IMR-90 (cell line): ENCODE results near the gene TMEM52B. TPM values are rescaled to one million over a fixed set of nuclear protein-coding genes. Genes with fewer than 3 reads are reported as not detected.
A peak's percentile ranks its signal among the peaks of the same experiment; 100 is the strongest.

Source experiments
- ATAC-seq: fragments of 200-7000 bp; cut with Tn5 transposase; 2 replicates; pipeline ENCODE4 v1.9.1; 2020; ENCODE audit warnings: low read depth, mild to moderate bottlenecking, moderate library complexity
- BruUV-seq: library from RNA; stranded (reverse); fragments of 400-500 nt; replicated peaks from 2 replicates; lab custom pipeline; 2021; lab: Mats Ljungman, UMichigan
- CTCF ChIA-PET: fragments of 300-600 bp; formaldehyde crosslinking; extraction: SDS; loops from one replicate; lab custom pipeline; 2021; ENCODE audit warnings: antibody characterized with exemption; lab: Yijun Ruan, JAX
- POLR2A ChIA-PET: fragments of 300-600 bp; sonication (Branson Sonifier 250); formaldehyde crosslinking; loops from one replicate; lab custom pipeline; 2022; ENCODE audit warnings: antibody characterized with exemption; ENCODE audit not compliant: unreplicated experiment; lab: Charles Lee
- DNase-seq: peaks from one replicate; pipeline ENCODE4 v3.0.0; 2013
- H2AFZ ChIP-seq: replicated peaks from 2 replicates; pipeline ENCODE3; 2013; ENCODE audit warnings: low read length, mild to moderate bottlenecking; ENCODE audit not compliant: poor library complexity
- H2AK5ac ChIP-seq: 2 replicates; pipeline ENCODE4 v1.6.1; 2013; ENCODE audit warnings: low read depth, low read length, inconsistent platforms
- H2AK9ac ChIP-seq: replicated peaks from 2 replicates; pipeline ENCODE3; 2013; ENCODE audit warnings: mild to moderate bottlenecking, low read depth, low read length, moderate library complexity; ENCODE audit not compliant: poor library complexity
- H2BK120ac ChIP-seq: 2 replicates; pipeline ENCODE4 v1.6.1; 2013; ENCODE audit warnings: low read depth, low read length, inconsistent platforms
- H2BK15ac ChIP-seq: 3 replicates; pipeline ENCODE4 v1.6.1; 2013; ENCODE audit warnings: low read depth, low read length, inconsistent platforms
- H2BK20ac ChIP-seq: 2 replicates; pipeline ENCODE4 v1.6.1; 2013; ENCODE audit warnings: low read depth, mild to moderate bottlenecking, inconsistent platforms, low read length, moderate library complexity
- H2BK5ac ChIP-seq: 2 replicates; pipeline ENCODE4 v1.6.1; 2013; ENCODE audit warnings: mild to moderate bottlenecking, low read depth, low read length, inconsistent platforms; ENCODE audit not compliant: poor library complexity, severe bottlenecking
- H3K14ac ChIP-seq: replicated peaks from 2 replicates; pipeline ENCODE4 v1.6.1; 2013; ENCODE audit warnings: low read depth, low read length, inconsistent platforms
- H3K18ac ChIP-seq: 2 replicates; pipeline ENCODE4 v1.6.1; 2013; ENCODE audit warnings: low read depth, low read length, control low read depth
- H3K23ac ChIP-seq: 2 replicates; pipeline ENCODE4 v1.6.1; 2013; ENCODE audit warnings: low read depth, low read length, inconsistent platforms
- H3K27ac ChIP-seq: 2 replicates; pipeline ENCODE4 v1.5.1; 2013; ENCODE audit warnings: mild to moderate bottlenecking, control low read depth, low read length; ENCODE audit not compliant: insufficient read depth
- H3K27me3 ChIP-seq: 2 replicates; pipeline ENCODE4 v1.6.1; 2013; ENCODE audit warnings: low read length; ENCODE audit not compliant: control insufficient read depth, insufficient read depth
- H3K36me3 ChIP-seq: 2 replicates; pipeline ENCODE4 v1.6.1; 2013; ENCODE audit warnings: low read length, mixed read lengths; ENCODE audit not compliant: control insufficient read depth, insufficient read depth
- H3K4ac ChIP-seq: 2 replicates; pipeline ENCODE4 v1.6.1; 2013; ENCODE audit warnings: low read depth, low read length, inconsistent platforms
- H3K4me1 ChIP-seq: 2 replicates; pipeline ENCODE4 v1.6.1; 2013; ENCODE audit warnings: low read length, mixed read lengths; ENCODE audit not compliant: control insufficient read depth, insufficient read depth
- H3K4me2 ChIP-seq: 2 replicates; pipeline ENCODE4 v1.6.1; 2013; ENCODE audit warnings: low read depth, mild to moderate bottlenecking, control low read depth, low read length, moderate library complexity
- H3K4me3 ChIP-seq: 2 replicates; pipeline ENCODE4 v1.5.1; 2013; ENCODE audit warnings: low read depth, mild to moderate bottlenecking, control low read depth, low read length, moderate library complexity; ENCODE audit not compliant: insufficient read depth
- H3K56ac ChIP-seq: 2 replicates; pipeline ENCODE4 v1.6.1; 2013; ENCODE audit warnings: low read length, inconsistent platforms; ENCODE audit not compliant: insufficient read depth; ENCODE audit errors: extremely low read depth
- H3K79me1 ChIP-seq, 2 experiments: 2 replicates each; pipeline ENCODE4 v1.6.1; 2013; ENCODE audit warnings: low read length in 2 of 2, inconsistent platforms in 1 of 2, low read depth in 1 of 2
- H3K9ac ChIP-seq: 2 replicates; pipeline ENCODE4 v1.6.1; 2013; ENCODE audit warnings: low read depth, low read length, control low read depth
- H3K9me1 ChIP-seq: 2 replicates; pipeline ENCODE4 v1.6.1; 2013; ENCODE audit warnings: low read length, inconsistent platforms; ENCODE audit not compliant: insufficient read depth
- H3K9me3 ChIP-seq: 2 replicates; pipeline ENCODE4 v1.6.1; 2013; ENCODE audit warnings: low read length; ENCODE audit not compliant: control insufficient read depth, insufficient read depth
- H4K20me1 ChIP-seq: 2 replicates; pipeline ENCODE4 v1.6.1; 2013; ENCODE audit warnings: low read length, inconsistent platforms; ENCODE audit not compliant: insufficient read depth
- H4K5ac ChIP-seq: 2 replicates; pipeline ENCODE4 v1.6.1; 2013; ENCODE audit warnings: mild to moderate bottlenecking, low read depth, low read length, control low read depth
- H4K8ac ChIP-seq, 2 experiments: 2 replicates each; pipeline ENCODE4 v1.6.1; 2013; ENCODE audit warnings: low read depth in 2 of 2, low read length in 2 of 2, control low read depth in 1 of 2, inconsistent platforms in 1 of 2
- H4K91ac ChIP-seq: 2 replicates; pipeline ENCODE4 v1.6.1; 2013; ENCODE audit warnings: low read depth, low read length, inconsistent platforms; ENCODE audit not compliant: insufficient read depth
- BHLHE40 ChIP-seq: fragments of 150-350 bp; IDR thresholded peaks from 2 replicates; pipeline ENCODE4 v1.6.1; 2016; ENCODE audit warnings: mild to moderate bottlenecking, low read depth, low read length
- CEBPB ChIP-seq: IDR thresholded peaks from 2 replicates; pipeline ENCODE4 v1.6.1; 2012; ENCODE audit warnings: low read depth, low read length, improper control_type of control experiment
- CHD1 ChIP-seq: IDR thresholded peaks from 2 replicates; pipeline ENCODE4 v1.6.1; 2012; ENCODE audit warnings: low read depth, low read length, improper control_type of control experiment
- CTCF ChIP-seq: conservative IDR thresholded peaks from 2 replicates; pipeline ENCODE4 v1.5.1; 2012; ENCODE audit warnings: mild to moderate bottlenecking, low read depth, low read length, improper control_type of control experiment
- ELK1 ChIP-seq: fragments of 150-350 bp; IDR thresholded peaks from 2 replicates; pipeline ENCODE4 v1.6.1; 2016; ENCODE audit warnings: low read depth, mild to moderate bottlenecking, low read length, moderate library complexity, borderline replicate concordance
- FOS ChIP-seq: fragments of 150-350 bp; IDR thresholded peaks from 2 replicates; pipeline ENCODE4 v1.6.1; 2016; ENCODE audit warnings: low read depth, low read length
- MAFK ChIP-seq: IDR thresholded peaks from 2 replicates; pipeline ENCODE4 v1.6.1; 2012; ENCODE audit warnings: low read depth, low read length, improper control_type of control experiment
- MAZ ChIP-seq: IDR thresholded peaks from 2 replicates; pipeline ENCODE4 v1.6.1; 2012; ENCODE audit warnings: low read depth, mild to moderate bottlenecking, low read length, improper control_type of control experiment, moderate library complexity, borderline replicate concordance
- MXI1 ChIP-seq: IDR thresholded peaks from 2 replicates; pipeline ENCODE4 v1.6.1; 2012; ENCODE audit warnings: low read depth, mild to moderate bottlenecking, low read length, moderate library complexity, borderline replicate concordance
- NFE2L2 ChIP-seq: fragments of 150-350 bp; IDR thresholded peaks from 2 replicates; pipeline ENCODE4 v1.6.1; 2016; ENCODE audit warnings: low read depth, mild to moderate bottlenecking, low read length
- POLR2A ChIP-seq: IDR thresholded peaks from 2 replicates; pipeline ENCODE4 v1.6.1; 2012; ENCODE audit warnings: mild to moderate bottlenecking, low read depth, low read length
- RCOR1 ChIP-seq: IDR thresholded peaks from 2 replicates; pipeline ENCODE4 v1.6.1; 2012; ENCODE audit warnings: mild to moderate bottlenecking, low read length, improper control_type of control experiment; ENCODE audit not compliant: insufficient replicate concordance
- RFX5 ChIP-seq: IDR thresholded peaks from 2 replicates; pipeline ENCODE4 v1.8.0; 2012; ENCODE audit warnings: low read depth, mild to moderate bottlenecking, low read length, moderate library complexity
- SMC3 ChIP-seq: fragments of 150-350 bp; IDR thresholded peaks from 2 replicates; pipeline ENCODE4 v1.6.1; 2016; ENCODE audit warnings: low read depth, mild to moderate bottlenecking, antibody characterized with exemption, low read length, moderate library complexity
- USF2 ChIP-seq: fragments of 150-350 bp; IDR thresholded peaks from 2 replicates; pipeline ENCODE4 v1.6.1; 2017; ENCODE audit warnings: mild to moderate bottlenecking, antibody characterized with exemption, low read length, low read depth
- WGBS, 2 experiments: methylation state at CpG; one replicate each; pipeline versions ENCODE4 v1.1.5 to v1.1.7; 2013; ENCODE audit warnings: missing lambda C conversion rate in 2 of 2; ENCODE audit not compliant: insufficient read length in 1 of 2; ENCODE audit errors: extremely low coverage in 2 of 2; 5-methylcytosine and 5-hydroxymethylcytosine counted together
- dilution Hi-C: fragments of 300-500 bp; cut with HindIII; formaldehyde crosslinking; loops from one replicate; pipeline ENCODE4 v1.14.3; 2018; ENCODE audit warnings: low sequenced_read_pairs; ENCODE audit not compliant: unreplicated experiment
- in situ Hi-C: fragments of 300-500 bp; cut with MboI; formaldehyde crosslinking; loops from 3 replicates; pipeline ENCODE4 v1.14.3; 2019; ENCODE audit warnings: low sequenced_read_pairs, inconsistent platforms, mixed read lengths
- intact Hi-C: fragments of 100-400 bp; cut with micrococcal nuclease; formaldehyde crosslinking; loops from 2 replicates; pipeline ENCODE4 v1.10.0; 2022
- polyA plus RNA-seq, 3 experiments: library from polyadenylated mRNA; depleted of rRNA; stranded (reverse); fragments of >200 nt; gene quantifications; 2 replicates each; pipeline ENCODE4 v1.2.3, GENCODE V29; 2012; ENCODE audit warnings: low replicate concordance in 1 of 3
- total RNA-seq: library from RNA; depleted of rRNA; stranded (reverse); fragments of >200 nt; gene quantifications from 2 replicates; pipeline ENCODE4 v1.2.3, GENCODE V29; 2012

TMEM52B gene
- total and polyA plus RNA-seq, 2 of the 4 experiments (the other 2 are of a cell fraction): 2.0 to 3.6 TPM

GRCh38 chr12:10131111-10131690 is 47.6 kb upstream of the TMEM52B start:
- H3K27me3 ChIP-seq: peaks cover 5% of the 10 kb centered on the region; the same call in 1 of the 2 replicates
- H3K56ac ChIP-seq: 0 out of 2 replicates have a peak overlapping the region, but pooled peaks have one; percentile 17
- no peak overlapping the region for H4K91ac ChIP-seq
- no peak overlapping the region for H3K14ac ChIP-seq
- no peaks in the 10 kb centered on the region for H3K4me1 ChIP-seq
- H3K9me3 ChIP-seq: no peaks in the 10 kb centered on the region
- CTCF ChIA-PET: interaction anchor here (0.8 kb wide), 1 partner anchor 93 kb away, joined by 8 read pairs; no protein-coding TSS in a partner anchor
- H3K36me3 ChIP-seq: no peaks in the 10 kb centered on the region
- no peaks in the 10 kb centered on the region for H4K20me1 ChIP-seq
- H3K27ac ChIP-seq: no peak overlapping the region
- no peak overlapping the region for H2AK9ac ChIP-seq
- no peak overlapping the region for H3K18ac ChIP-seq
- H2BK20ac ChIP-seq: 0 out of 2 replicates have a peak overlapping the region, but pooled peaks have one; percentile 53
- ATAC-seq (no peak), DNase-seq (no peak)
- no CpG with 5 or more reads among the region's 2 CpGs for WGBS, 2 experiments
- in situ Hi-C loops: no loop called here
- H3K4me2 ChIP-seq: no peak overlapping the region
- TF ChIP-seq CTCF: no peak
- TF ChIP-seq FOS: no peak
- no peak for TF ChIP-seq MXI1
- TF ChIP-seq NFE2L2: no peak
- no peak for TF ChIP-seq MAZ
- no peak for TF ChIP-seq CEBPB
- no peak for TF ChIP-seq SMC3
- no peak for TF ChIP-seq POLR2A
- TF ChIP-seq CHD1: no peak
- TF ChIP-seq RFX5: no peak
- TF ChIP-seq BHLHE40: no peak
- no peak for TF ChIP-seq MAFK
- no peak for TF ChIP-seq RCOR1
- TF ChIP-seq USF2: no peak
- no peak for TF ChIP-seq ELK1
- H2BK120ac ChIP-seq: no peak overlapping the region
- H3K4ac ChIP-seq: no peak overlapping the region
- H4K8ac ChIP-seq: no peak overlapping the region
- no peak overlapping the region for H4K5ac ChIP-seq
- H3K4me3 ChIP-seq: no peak overlapping the region
- POLR2A ChIA-PET: interaction anchor here (0.6 kb wide), 2 partner anchors 17 to 21 kb away, joined by 4 to 5 read pairs; no protein-coding TSS in a partner anchor
- no peak overlapping the region for H3K23ac ChIP-seq
- no peak overlapping the region for H2BK15ac ChIP-seq
- H3K9ac ChIP-seq: no peak overlapping the region
- no peaks in the 10 kb centered on the region for H3K9me1 ChIP-seq
- H2BK5ac ChIP-seq: no peak overlapping the region
- no peaks in the 10 kb centered on the region for H3K79me1 ChIP-seq
- no TSS peak for BruUV-seq
- no peak overlapping the region for H2AFZ ChIP-seq
- intact Hi-C loops: loop anchor here (2.0 kb wide), 1 partner anchor 18 kb away; no protein-coding TSS in a partner anchor
- dilution Hi-C loops: no loop called here
- no peak overlapping the region for H2AK5ac ChIP-seq
